Central memory CD8-positive, alpha-beta T cell (primary cell): ENCODE measurements around the gene MYCBP2.

ENCODE experiments used
- ATAC-seq: fragments of 150-1000 bp; cut with Tn5 transposase; replicated peaks from 2 replicates; pipeline ENCODE4 v1.10.0; 2022; ENCODE audit warnings: mild to moderate bottlenecking, moderate FRiP score, moderate number of reproducible peaks; ENCODE audit not compliant: poor library complexity, severe bottlenecking; ENCODE audit errors: extremely low read depth
- DNase-seq, 2 donors: peaks; one replicate each; pipeline ENCODE4 v3.0.0; 2021; ENCODE audit warnings: low spot score in 2 of 2
- H3K27ac Mint-ChIP-seq: one replicate; pipeline ENCODE4 v1.8.0; 2022; ENCODE audit warnings: low read depth, mild to moderate bottlenecking, moderate library complexity, mixed read lengths
- H3K27me3 Mint-ChIP-seq: one replicate; pipeline ENCODE4 v1.8.0; 2022; ENCODE audit warnings: mixed read lengths
- H3K36me3 Mint-ChIP-seq: one replicate; pipeline ENCODE4 v1.8.0; 2022; ENCODE audit warnings: mild to moderate bottlenecking, moderate library complexity, mixed read lengths; ENCODE audit not compliant: insufficient read depth
- H3K4me1 Mint-ChIP-seq: one replicate; pipeline ENCODE4 v1.8.0; 2022; ENCODE audit warnings: mixed read lengths
- H3K4me3 Mint-ChIP-seq: one replicate; pipeline ENCODE4 v1.8.0; 2022; ENCODE audit warnings: mild to moderate bottlenecking, moderate library complexity, mixed read lengths
- H3K9me3 Mint-ChIP-seq: one replicate; pipeline ENCODE4 v1.8.0; 2022; ENCODE audit warnings: mixed read lengths

Gene MYCBP2

GRCh38 chr13:77172650-77173049 is 154.2 kb downstream of the MYCBP2 start:
- H3K36me3 Mint-ChIP-seq, result peaks cover 60% of the 10 kb centered on the region
- no peaks in the 10 kb centered on the region for H3K9me3 Mint-ChIP-seq
- H3K27me3 Mint-ChIP-seq, result no peaks in the 10 kb centered on the region
- no peak overlapping the region for H3K4me3 Mint-ChIP-seq
- peaks cover 13% of the 10 kb centered on the region for H3K4me1 Mint-ChIP-seq
- peak overlapping the region; percentile 56 for H3K27ac Mint-ChIP-seq
- peak; percentile 75 for ATAC-seq
- no peak for DNase-seq

- ATAC-seq, result no peak
- Mint-ChIP-seq H3K9me3 (no peaks in the 10 kb centered on the region), H3K27me3 (no peaks in the 10 kb centered on the region), H3K36me3 (peaks cover 56% of the 10 kb centered on the region), H3K4me3 (no peak overlapping the region), H3K4me1 (peaks cover 13% of the 10 kb centered on the region), H3K27ac (no peak overlapping the region)
- DNase-seq, result no peak
Observed at GRCh38 chr13:77171451-77171850, 155.4 kb downstream of the MYCBP2 start.

GRCh38 chr13:77168237-77168636 is 158.7 kb downstream of the MYCBP2 start:
- Mint-ChIP-seq H3K36me3 (peaks cover 60% of the 10 kb centered on the region), H3K4me1 (peaks cover 13% of the 10 kb centered on the region), H3K27ac (no peak overlapping the region), H3K9me3 (no peaks in the 10 kb centered on the region), H3K4me3 (no peak overlapping the region), H3K27me3 (no peaks in the 10 kb centered on the region)
- DNase-seq, result no peak
- no peak for ATAC-seq

GRCh38 chr13:77150651-77151050 is 176.2 kb downstream of the MYCBP2 start:
- H3K27me3 Mint-ChIP-seq, result no peaks in the 10 kb centered on the region
- DNase-seq, result no peak

GRCh38 chr13:77143431-77143830 is 183.5 kb downstream of the MYCBP2 start:
- no peak for ATAC-seq
- Mint-ChIP-seq H3K4me1 (peaks cover 8% of the 10 kb centered on the region), H3K9me3 (no peaks in the 10 kb centered on the region), H3K27me3 (no peaks in the 10 kb centered on the region), H3K4me3 (no peak overlapping the region), H3K36me3 (peaks cover 56% of the 10 kb centered on the region), H3K27ac (no peak overlapping the region)
- no peak for DNase-seq

More at GRCh38 chr13:77150651-77151050, 176.2 kb downstream of the MYCBP2 start:
- peaks cover 44% of the 10 kb centered on the region for H3K36me3 Mint-ChIP-seq
- ATAC-seq, result no peak
- H3K4me3 Mint-ChIP-seq, result no peak overlapping the region
- no peaks in the 10 kb centered on the region for H3K9me3 Mint-ChIP-seq
- no peak overlapping the region for H3K27ac Mint-ChIP-seq
- H3K4me1 Mint-ChIP-seq, result peaks cover 5% of the 10 kb centered on the region

- H3K36me3 Mint-ChIP-seq, result peaks cover 58% of the 10 kb centered on the region
- H3K27me3 Mint-ChIP-seq, result no peaks in the 10 kb centered on the region
- ATAC-seq (no peak), DNase-seq (no peak)
- no peaks in the 10 kb centered on the region for H3K9me3 Mint-ChIP-seq
- H3K4me1 Mint-ChIP-seq, result peaks cover 6% of the 10 kb centered on the region
- peak overlapping the region; percentile 12 for H3K27ac Mint-ChIP-seq
- H3K4me3 Mint-ChIP-seq, result no peak overlapping the region
Observed at GRCh38 chr13:77139306-77139705, 187.6 kb downstream of the MYCBP2 start.

GRCh38 chr13:77138813-77139212 is 188.1 kb downstream of the MYCBP2 start:
- Mint-ChIP-seq H3K4me3 (no peak overlapping the region), H3K9me3 (no peaks in the 10 kb centered on the region), H3K4me1 (peaks cover 6% of the 10 kb centered on the region), H3K27me3 (no peaks in the 10 kb centered on the region), H3K27ac (peak overlapping the region; percentile 12), H3K36me3 (peaks cover 60% of the 10 kb centered on the region)
- DNase-seq, result no peak
- ATAC-seq, result no peak

GRCh38 chr13:77136902-77137420 is 189.9 kb downstream of the MYCBP2 start:
- ATAC-seq (no peak), DNase-seq (no peak)
- H3K4me3 Mint-ChIP-seq, result no peak overlapping the region
- H3K4me1 Mint-ChIP-seq, result peaks cover 14% of the 10 kb centered on the region
- no peak overlapping the region for H3K27ac Mint-ChIP-seq
- no peaks in the 10 kb centered on the region for H3K9me3 Mint-ChIP-seq
- no peaks in the 10 kb centered on the region for H3K27me3 Mint-ChIP-seq
- H3K36me3 Mint-ChIP-seq, result peaks cover 54% of the 10 kb centered on the region

- DNase-seq, result no peak
- Mint-ChIP-seq H3K4me3 (no peak overlapping the region), H3K4me1 (no peaks in the 10 kb centered on the region), H3K27me3 (no peaks in the 10 kb centered on the region), H3K9me3 (no peaks in the 10 kb centered on the region), H3K27ac (no peak overlapping the region), H3K36me3 (peaks cover 32% of the 10 kb centered on the region)
- no peak for ATAC-seq
Observed at GRCh38 chr13:77124423-77124822, 202.5 kb downstream of the MYCBP2 start.

GRCh38 chr13:77118134-77118533 is 208.8 kb downstream of the MYCBP2 start:
- DNase-seq (no peak), ATAC-seq (no peak)
- H3K27me3 Mint-ChIP-seq, result no peaks in the 10 kb centered on the region
- no peak overlapping the region for H3K4me3 Mint-ChIP-seq
- H3K36me3 Mint-ChIP-seq, result peaks cover 23% of the 10 kb centered on the region
- H3K9me3 Mint-ChIP-seq, result peaks cover under 1% of the 10 kb centered on the region
- no peak overlapping the region for H3K27ac Mint-ChIP-seq
- no peaks in the 10 kb centered on the region for H3K4me1 Mint-ChIP-seq

GRCh38 chr13:77114271-77114670 is 212.6 kb downstream of the MYCBP2 start:
- Mint-ChIP-seq H3K36me3 (peaks cover 10% of the 10 kb centered on the region), H3K4me3 (no peak overlapping the region)
- no peak for DNase-seq

GRCh38 chr13:77113496-77113895 is 213.4 kb downstream of the MYCBP2 start:
- H3K36me3 Mint-ChIP-seq, result peaks cover 14% of the 10 kb centered on the region
- no peaks in the 10 kb centered on the region for H3K27me3 Mint-ChIP-seq
- no peaks in the 10 kb centered on the region for H3K4me1 Mint-ChIP-seq
- H3K4me3 Mint-ChIP-seq, result no peak overlapping the region
- DNase-seq, result no peak
- peaks cover 18% of the 10 kb centered on the region for H3K9me3 Mint-ChIP-seq
- no peak for ATAC-seq
- H3K27ac Mint-ChIP-seq, result peak overlapping the region; percentile 6

More at GRCh38 chr13:77114271-77114670, 212.6 kb downstream of the MYCBP2 start:
- H3K27ac Mint-ChIP-seq, result no peak overlapping the region
- no peaks in the 10 kb centered on the region for H3K4me1 Mint-ChIP-seq
- ATAC-seq, result no peak
- H3K27me3 Mint-ChIP-seq, result no peaks in the 10 kb centered on the region
- peaks cover 18% of the 10 kb centered on the region for H3K9me3 Mint-ChIP-seq

- no peak for DNase-seq
Observed at GRCh38 chr13:77105051-77105450, 221.8 kb downstream of the MYCBP2 start.

More at GRCh38 chr13:77105051-77105450, 221.8 kb downstream of the MYCBP2 start:
- no peak overlapping the region for H3K27ac Mint-ChIP-seq
- peaks cover 9% of the 10 kb centered on the region for H3K36me3 Mint-ChIP-seq
- ATAC-seq, result no peak
- H3K9me3 Mint-ChIP-seq, result no peaks in the 10 kb centered on the region
- H3K27me3 Mint-ChIP-seq, result no peaks in the 10 kb centered on the region
- H3K4me3 Mint-ChIP-seq, result no peak overlapping the region
- peaks cover 6% of the 10 kb centered on the region for H3K4me1 Mint-ChIP-seq
